ENCODE data around the gene CXCL17. TPM values are rescaled to one million over a fixed set of nuclear protein-coding genes. Genes with fewer than 3 reads are reported as not detected.
A peak's percentile ranks its signal among the peaks of the same experiment; 100 is the strongest.

The CXCL17 gene
- total RNA-seq, 1 experiment from 2014 or later = 0.98 TPM

DNA sequence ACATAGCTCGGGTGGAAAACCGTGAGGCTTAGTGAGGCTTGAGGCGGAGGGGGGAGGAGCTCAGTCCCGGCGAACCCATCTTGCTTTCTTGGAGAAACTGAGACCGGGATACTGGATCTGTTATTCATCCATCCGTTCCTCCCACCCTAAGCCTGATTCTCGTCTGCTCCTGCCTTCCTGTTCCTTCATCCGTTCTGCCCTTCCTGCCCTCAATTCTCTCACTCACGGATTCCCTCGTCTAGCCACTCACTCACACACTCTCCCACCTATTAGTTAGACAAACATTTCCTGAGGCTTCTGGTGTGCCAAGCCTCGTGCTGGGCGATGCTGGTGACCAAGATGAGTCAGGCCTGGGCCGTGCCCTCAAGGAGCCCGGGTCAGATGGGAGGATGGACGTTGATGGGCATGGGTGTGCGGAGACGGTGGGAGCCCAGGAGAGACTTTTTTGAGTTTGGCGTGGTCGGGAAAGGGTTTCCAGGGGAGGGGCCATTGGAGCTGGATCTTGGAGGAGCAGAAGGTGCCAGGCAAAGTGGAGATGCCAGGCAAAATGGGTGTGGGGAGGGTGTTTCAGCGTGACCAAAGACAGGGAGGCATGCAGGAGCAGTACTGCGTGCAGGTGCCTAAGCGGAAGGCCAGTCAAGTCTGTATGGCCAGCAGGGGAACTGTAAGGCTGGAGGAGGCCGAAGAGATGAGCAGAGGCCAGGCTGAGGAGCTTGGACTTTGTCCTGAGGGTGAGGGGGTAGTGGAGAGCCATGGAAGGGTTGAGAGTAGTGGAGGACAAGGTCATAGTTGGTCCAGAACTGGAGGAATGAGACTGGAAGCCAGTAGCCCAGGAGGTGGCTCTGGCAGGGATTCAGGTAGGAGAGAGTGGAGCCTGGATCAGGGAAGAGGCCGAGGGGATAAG, 45.2 kb downstream of the CXCL17 start:
- no peaks in the 10 kb centered on the region for H3K27me3 ChIP-seq (ENCODE audit: low read length)
- BruUV-seq (replicated peaks) = TSS peak; percentile 92
- no peaks in the 10 kb centered on the region for H4K20me1 ChIP-seq (ENCODE audit: low read length)
- ChIA-PET CTCF (no interaction called here), POLR2A (ENCODE audit: unreplicated experiment) (no interaction called here)
- peak overlapping the region; percentile 32; the same call in 1 of the 2 replicates for H3K27ac ChIP-seq (ENCODE audit: low read length)
- peak overlapping the region; percentile 96 for H2AFZ ChIP-seq (ENCODE audit: low read length)
- no peaks in the 10 kb centered on the region for H3F3A ChIP-seq (ENCODE audit: low read length, unreplicated experiment)
- H3K9ac ChIP-seq (ENCODE audit: low read length) = peak overlapping the region; percentile 80
- intact Hi-C loops (cut with micrococcal nuclease) = no loop called here
- ATAC-seq (no peak), DNase-seq (no peak)
- H3K9me3 ChIP-seq (ENCODE audit: low read length) = no peaks in the 10 kb centered on the region
- H3K36me3 ChIP-seq (ENCODE audit: low read depth, low read length) = no peaks in the 10 kb centered on the region
- no peaks in the 10 kb centered on the region for H3K9me2 ChIP-seq (replicated peaks; ENCODE audit: low read length)
- TF ChIP-seq, protein P1, sequence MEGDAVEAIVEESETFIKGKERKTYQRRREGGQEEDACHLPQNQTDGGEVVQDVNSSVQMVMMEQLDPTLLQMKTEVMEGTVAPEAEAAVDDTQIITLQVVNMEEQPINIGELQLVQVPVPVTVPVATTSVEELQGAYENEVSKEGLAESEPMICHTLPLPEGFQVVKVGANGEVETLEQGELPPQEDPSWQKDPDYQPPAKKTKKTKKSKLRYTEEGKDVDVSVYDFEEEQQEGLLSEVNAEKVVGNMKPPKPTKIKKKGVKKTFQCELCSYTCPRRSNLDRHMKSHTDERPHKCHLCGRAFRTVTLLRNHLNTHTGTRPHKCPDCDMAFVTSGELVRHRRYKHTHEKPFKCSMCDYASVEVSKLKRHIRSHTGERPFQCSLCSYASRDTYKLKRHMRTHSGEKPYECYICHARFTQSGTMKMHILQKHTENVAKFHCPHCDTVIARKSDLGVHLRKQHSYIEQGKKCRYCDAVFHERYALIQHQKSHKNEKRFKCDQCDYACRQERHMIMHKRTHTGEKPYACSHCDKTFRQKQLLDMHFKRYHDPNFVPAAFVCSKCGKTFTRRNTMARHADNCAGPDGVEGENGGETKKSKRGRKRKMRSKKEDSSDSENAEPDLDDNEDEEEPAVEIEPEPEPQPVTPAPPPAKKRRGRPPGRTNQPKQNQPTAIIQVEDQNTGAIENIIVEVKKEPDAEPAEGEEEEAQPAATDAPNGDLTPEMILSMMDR (conservative IDR thresholded peaks at IDR 0.05; ENCODE audit: low read depth, low read length) = no peak
- TF ChIP-seq EZH2phosphoT487 (IDR thresholded peaks at IDR 0.05; ENCODE audit: borderline replicate concordance, low read length) (no peak), EZH2 (IDR thresholded peaks at IDR 0.05; ENCODE audit: low read length, unreplicated experiment) (no peak)
- peaks cover 17% of the 10 kb centered on the region for H3K4me1 ChIP-seq (ENCODE audit: insufficient read depth, low read length)
- peak overlapping the region; percentile 94 for H3K4me2 ChIP-seq (ENCODE audit: low read length)
- H3K79me2 ChIP-seq (ENCODE audit: low read length) = peaks cover 9% of the 10 kb centered on the region
- H3K4me3 ChIP-seq (ENCODE audit: low read length) = peak overlapping the region; percentile 81

DNA sequence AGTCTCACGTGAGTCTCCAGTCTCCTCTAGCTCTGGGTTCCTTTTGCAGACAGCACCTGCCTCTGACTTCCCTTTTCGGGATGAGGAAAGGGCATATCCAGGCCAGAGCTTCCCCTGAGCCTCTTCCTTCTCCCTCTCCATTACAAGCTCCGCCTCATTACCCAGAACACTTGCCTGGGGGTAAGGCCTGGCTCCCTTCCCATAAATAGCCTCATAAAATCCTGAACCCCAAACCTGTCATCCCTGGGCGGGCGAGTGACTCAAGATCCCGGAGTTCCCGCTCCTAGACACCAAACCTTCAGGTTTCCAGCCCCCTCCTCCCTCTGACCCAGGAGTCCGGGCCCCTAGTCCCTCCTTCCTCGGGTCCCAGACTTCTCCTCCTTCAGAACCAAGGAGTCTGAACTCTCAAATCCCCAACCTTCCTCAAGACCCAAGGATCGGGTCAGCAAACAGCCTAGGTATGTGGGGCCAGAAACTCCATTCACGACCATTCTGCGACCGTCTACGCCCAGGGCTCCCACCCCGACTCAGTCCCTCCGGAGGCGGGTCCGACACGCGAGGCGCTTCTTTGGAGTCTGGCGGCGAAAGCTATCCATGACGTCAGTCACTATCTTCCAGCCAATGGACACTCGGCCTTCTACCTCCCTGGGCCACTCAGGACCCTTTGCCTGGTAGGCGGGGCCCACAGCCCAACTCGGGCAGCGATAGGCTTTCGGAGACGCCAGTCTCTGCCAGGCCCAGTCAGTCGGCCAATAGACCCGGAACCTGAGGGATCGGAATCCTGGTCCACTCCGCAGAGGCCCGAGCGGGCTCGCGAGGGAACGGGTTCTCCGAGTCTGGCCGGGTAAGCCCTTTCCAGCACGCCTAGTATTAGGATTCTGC, 46.1 kb downstream of the CXCL17 start:
- Histone ChIP-seq H3F3A (ENCODE audit: low read length, unreplicated experiment) (no peaks in the 10 kb centered on the region), H3K9ac (ENCODE audit: low read length) (peak overlapping the region; percentile 80), H3K4me1 (ENCODE audit: insufficient read depth, low read length) (peaks cover 17% of the 10 kb centered on the region), H3K79me2 (ENCODE audit: low read length) (peaks cover 9% of the 10 kb centered on the region), H3K4me2 (ENCODE audit: low read length) (peak overlapping the region; percentile 94), H3K9me2 (replicated peaks; ENCODE audit: low read length) (no peaks in the 10 kb centered on the region), H3K27ac (ENCODE audit: low read length) (peak overlapping the region; percentile 90), H3K9me3 (ENCODE audit: low read length) (no peaks in the 10 kb centered on the region), H4K20me1 (ENCODE audit: low read length) (no peaks in the 10 kb centered on the region), H3K27me3 (ENCODE audit: low read length) (no peaks in the 10 kb centered on the region), H3K36me3 (ENCODE audit: low read depth, low read length) (no peaks in the 10 kb centered on the region), H2AFZ (ENCODE audit: low read length) (peak overlapping the region; percentile 96), H3K4me3 (ENCODE audit: low read length) (peak overlapping the region; percentile 81)
- ATAC-seq = peak; percentile 95
- DNase-seq = peak; percentile 98
- TF ChIP-seq, protein P1 (conservative IDR thresholded peaks at IDR 0.05; ENCODE audit: low read depth, low read length) = no peak
- no peak for TF ChIP-seq EZH2 (IDR thresholded peaks at IDR 0.05; ENCODE audit: low read length, unreplicated experiment)
- no peak for TF ChIP-seq EZH2phosphoT487 (IDR thresholded peaks at IDR 0.05; ENCODE audit: borderline replicate concordance, low read length)
- BruUV-seq (replicated peaks) = TSS peak; percentile 89
- POLR2A ChIA-PET (ENCODE audit: unreplicated experiment) = interaction anchor here (0.6 kb wide), 1 partner anchor 330 kb away, joined by 3 read pairs; no protein-coding TSS in a partner anchor
- intact Hi-C loops (cut with micrococcal nuclease) = no loop called here
- CTCF ChIA-PET = interaction anchor here (0.6 kb wide), 1 partner anchor 150 kb away, joined by 3 read pairs; no protein-coding TSS in a partner anchor
